ENCODE results near the gene NADK2. TPM values are rescaled to one million over a fixed set of nuclear protein-coding genes. Genes with fewer than 3 reads are reported as not detected.

Gene NADK2
- total and polyA plus RNA-seq, 2 donors (not counting 3 experiments of a cell fraction or from before 2014, with no cell fraction given), result 4.0 to 20.3 TPM

- no peaks in the 10 kb centered on the region for H3K79me2 ChIP-seq (ENCODE audit: control insufficient read depth, insufficient read depth, low read length)
- DNase-seq (ENCODE audit: low read depth, low spot score) (no peak), FAIRE-seq (no peak)
- H3K4me3 ChIP-seq (replicated peaks in 1 of 3; ENCODE audit: insufficient read depth in 1 of 3, low read depth in 1 of 3, low read length in 3 of 3), result no peak overlapping the region
- no peaks in the 10 kb centered on the region for H3K36me3 ChIP-seq (ENCODE audit: control insufficient read depth in 2 of 2, extremely low read depth in 1 of 2, insufficient read depth in 2 of 2, low read length in 2 of 2)
- no peaks in the 10 kb centered on the region for H3K4me1 ChIP-seq (ENCODE audit: control insufficient read depth, extremely low read depth, insufficient read depth, low read length)
- no peak overlapping the region for H3K4me2 ChIP-seq (ENCODE audit: insufficient read depth, low read length)
- no peak overlapping the region for H3K27ac ChIP-seq (ENCODE audit: insufficient read depth, low read depth, low read length)
- H3K9ac ChIP-seq (replicated peaks; ENCODE audit: extremely low read depth, insufficient read depth, low read length), result no peak overlapping the region
- POLR2A ChIA-PET, result no interaction called here
- BruUV-seq (replicated peaks), result no TSS peak
- no peak for TF ChIP-seq CTCF (IDR thresholded peaks at IDR 0.05; ENCODE audit: extremely low read depth in 1 of 2, insufficient read depth in 1 of 2, low read depth in 1 of 2, low read length in 2 of 2)
- no peak for TF ChIP-seq GATA2 (IDR thresholded peaks at IDR 0.05; ENCODE audit: insufficient read depth, insufficient read length, low read depth, low read length)
- TF ChIP-seq MAX (IDR thresholded peaks at IDR 0.05; ENCODE audit: insufficient read depth, insufficient read length), result no peak
- no peak for TF ChIP-seq MYC (IDR thresholded peaks at IDR 0.05; ENCODE audit: low read depth, low read length)
- TF ChIP-seq JUN (IDR thresholded peaks at IDR 0.05; ENCODE audit: borderline replicate concordance, insufficient read depth, insufficient read length, low read depth), result no peak
- TF ChIP-seq EZH2 (IDR thresholded peaks at IDR 0.05; ENCODE audit: borderline replicate concordance, low read depth, low read length, severe bottlenecking), result no peak
- no peak for TF ChIP-seq FOS (IDR thresholded peaks at IDR 0.05; ENCODE audit: borderline replicate concordance, insufficient read depth, low read length)
- TF ChIP-seq POLR2A (IDR thresholded peaks at IDR 0.05; ENCODE audit: low read depth, low read length), result no peak
- H3K27me3 ChIP-seq (ENCODE audit: control insufficient read depth in 2 of 2, insufficient read depth in 2 of 2, low read length in 2 of 2), result peaks cover 8% of the 10 kb centered on the region in 2 experiments
- no peak overlapping the region for H2AFZ ChIP-seq (ENCODE audit: low read depth, low read length)
- dilution Hi-C loops (cut with MboI; ENCODE audit: extremely low pct_ligation_motif_present, low sequenced_read_pairs), result no loop called here
- no peaks in the 10 kb centered on the region for H4K20me1 ChIP-seq (replicated peaks; ENCODE audit: control insufficient read depth, extremely low read depth, insufficient read depth, low read length)
- H3K9me1 ChIP-seq (replicated peaks; ENCODE audit: control insufficient read depth, extremely low read depth, insufficient read depth, low read length), result no peaks in the 10 kb centered on the region
- CTCF ChIA-PET, result interaction anchor here (0.6 to 2.7 kb wide), 2 partner anchors 10 to 22 kb away, joined by 3 to 8 read pairs; partner anchors contain the start of gene RANBP3L
- intact Hi-C loops (cut with micrococcal nuclease), result no loop called here
- H3K9me3 ChIP-seq (replicated peaks; ENCODE audit: control insufficient read depth, insufficient read depth, low read length), result no peaks in the 10 kb centered on the region
These were observed 37.5 kb upstream of the NADK2 start for GRCh38 chr5:36279054-36279698.

Measured in endothelial cell of umbilical vein (primary cell).